ENCODE measurements around the gene SSC4D.
"Not testable (repeated sequence)": the region's sequence is repeated elsewhere in the genome, so short reads cannot be mapped to it uniquely, and the experiment has no call there.

Gene SSC4D

DNA sequence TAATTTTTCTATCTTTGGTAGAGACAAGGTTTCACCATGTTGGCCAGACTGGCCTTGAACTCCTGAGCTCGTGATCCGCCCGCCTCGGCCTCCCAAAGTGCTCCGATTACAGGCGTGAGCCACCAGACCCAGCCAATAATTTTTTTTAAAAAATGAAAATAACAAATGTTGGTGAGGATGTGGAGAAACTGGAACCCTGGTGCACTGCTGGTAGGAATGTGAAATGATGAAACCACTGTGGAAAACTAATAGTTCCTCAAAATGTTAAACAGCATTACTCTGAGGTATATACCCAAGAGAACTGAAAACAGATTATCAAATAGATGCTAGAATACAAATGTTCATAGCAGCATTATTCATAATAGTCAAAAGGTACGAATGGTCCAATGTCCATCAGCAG, 27.7 kb downstream of the SSC4D start:
- DNase-seq: no peak

GRCh38 chr7:76380623-76380966, 28.9 kb downstream of the SSC4D start:
- DNase-seq: peak; percentile 26

- peak; percentile 69 for DNase-seq
These were observed 32.1 kb downstream of the SSC4D start for GRCh38 chr7:76377186-76377918.

- DNase-seq: no peak
These were observed 34.2 kb downstream of the SSC4D start for GRCh38 chr7:76375251-76375650.

DNA sequence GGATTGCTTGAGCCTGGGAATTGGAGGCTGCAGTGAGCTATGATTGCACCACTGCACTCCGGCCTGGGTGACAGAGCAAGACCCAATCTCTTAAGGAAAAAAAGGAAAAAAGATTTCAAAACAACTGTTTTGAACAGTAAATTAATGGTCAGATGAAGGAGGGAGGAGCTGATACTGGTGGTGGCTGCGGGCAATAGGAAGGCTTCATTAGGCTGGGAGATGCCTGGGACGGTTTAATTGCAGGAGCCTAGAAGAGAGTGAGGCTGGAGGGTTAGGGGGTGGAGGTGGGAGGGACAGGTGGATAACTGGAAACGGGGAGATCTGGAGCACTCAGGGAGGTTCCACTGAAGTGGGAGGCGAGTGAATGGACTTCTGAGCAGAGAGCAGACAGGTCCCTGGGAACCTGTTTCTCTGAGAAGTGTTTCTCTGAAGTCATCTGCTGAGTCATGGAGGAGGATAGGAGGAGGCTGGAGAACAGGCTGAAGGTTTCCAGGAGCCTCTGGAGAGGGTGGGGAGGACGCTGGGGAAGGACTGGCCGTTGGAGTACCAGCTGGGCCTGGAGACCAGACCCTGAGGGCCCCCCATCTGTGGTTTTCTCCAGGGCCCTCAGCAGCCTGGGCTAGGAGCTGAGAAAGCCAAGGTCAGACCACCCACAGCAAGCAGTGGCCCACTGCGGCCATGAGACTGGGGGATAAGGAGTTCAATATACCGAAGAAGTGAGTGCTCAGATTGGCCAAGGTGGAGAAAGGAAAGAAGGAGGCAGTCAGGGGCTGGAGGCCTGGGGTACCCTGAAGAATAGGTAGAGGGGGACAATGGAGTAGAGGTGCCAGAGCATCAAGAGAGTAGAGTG, 36.3 kb downstream of the SSC4D start:
- peak; percentile 64 for DNase-seq

DNA sequence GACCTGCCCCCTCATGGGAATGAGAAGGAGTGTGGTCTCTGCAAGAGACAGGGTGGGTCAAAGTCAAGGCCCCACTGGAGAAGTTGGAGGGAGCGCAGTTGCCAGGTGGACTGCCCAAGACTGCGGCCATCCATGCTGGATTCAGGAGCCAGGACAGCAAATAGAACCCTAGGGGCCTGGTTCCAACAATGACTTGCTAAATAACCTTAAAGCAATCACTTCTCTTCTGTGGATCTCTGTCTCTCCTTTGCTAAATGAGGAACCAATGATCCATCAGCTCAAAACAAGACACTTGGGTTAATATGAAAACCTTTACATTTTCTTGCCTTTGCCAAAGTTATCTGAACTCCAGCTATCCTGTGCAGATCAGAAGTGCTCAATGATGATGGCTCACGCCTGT, 38.1 kb downstream of the SSC4D start:
- DNase-seq: no peak

DNA sequence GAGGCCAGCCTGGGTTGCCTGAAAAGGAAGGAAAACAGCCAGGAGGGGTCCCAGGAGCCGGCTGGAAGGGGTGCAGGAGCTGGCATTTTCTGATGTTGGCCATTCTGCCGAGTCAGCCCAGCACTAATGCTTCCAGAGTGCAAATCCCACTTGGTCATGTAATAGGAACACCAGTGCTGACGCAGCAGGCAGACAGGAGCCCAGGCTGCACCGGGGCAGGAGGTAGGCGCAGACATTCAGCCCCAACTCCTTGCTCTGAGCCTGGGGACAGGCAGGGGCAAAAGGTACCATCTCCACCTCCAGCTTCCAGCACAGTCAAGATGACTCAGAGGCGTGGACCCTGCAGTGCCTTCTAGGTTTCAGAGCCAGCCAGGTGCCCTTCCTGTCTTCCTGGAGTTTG, 40.5 kb downstream of the SSC4D start:
- DNase-seq: no peak

DNA sequence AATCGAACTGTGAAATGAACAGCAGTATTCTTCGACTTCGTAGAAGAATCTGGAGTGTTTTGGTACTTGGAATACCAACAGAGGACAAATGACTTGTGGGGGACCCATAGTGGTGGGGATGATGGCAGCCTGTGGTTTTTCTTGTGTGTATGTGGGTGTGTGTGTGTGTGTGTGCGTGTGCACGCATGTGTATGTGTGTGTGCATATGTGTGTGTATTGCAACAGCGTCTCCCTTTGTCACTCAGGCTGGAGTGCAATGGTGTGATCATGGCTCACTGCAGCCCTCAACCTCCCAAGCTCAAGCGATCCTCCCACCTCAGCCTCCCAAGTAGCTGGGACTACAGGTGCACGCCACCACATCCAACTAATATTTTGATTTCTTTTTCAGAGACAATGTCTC, 41.3 kb downstream of the SSC4D start:
- DNase-seq: no peak

DNA sequence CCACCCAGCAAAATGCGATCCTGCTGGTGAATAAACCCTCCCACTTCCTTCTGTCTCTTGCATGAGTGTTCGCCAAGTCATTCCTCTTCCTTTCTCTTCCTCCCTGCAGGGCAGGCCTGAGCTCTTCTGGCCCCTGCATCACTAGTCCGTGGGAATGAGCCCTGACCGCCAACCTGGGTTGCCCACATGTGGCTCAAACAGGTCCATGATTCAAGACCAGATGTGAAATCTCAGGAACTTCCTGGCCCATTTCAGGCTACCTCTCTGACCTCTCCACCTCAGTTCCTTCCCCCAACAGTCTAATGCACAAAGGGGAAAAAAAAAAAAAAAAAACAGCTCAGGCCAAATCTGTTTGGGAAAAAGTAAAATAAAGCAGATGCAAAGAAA, 45.3 kb downstream of the SSC4D start:
- DNase-seq: peak; percentile 64

GRCh38 chr7:76363754-76364153, 45.7 kb downstream of the SSC4D start:
- DNase-seq: not testable (repeated sequence)

DNA sequence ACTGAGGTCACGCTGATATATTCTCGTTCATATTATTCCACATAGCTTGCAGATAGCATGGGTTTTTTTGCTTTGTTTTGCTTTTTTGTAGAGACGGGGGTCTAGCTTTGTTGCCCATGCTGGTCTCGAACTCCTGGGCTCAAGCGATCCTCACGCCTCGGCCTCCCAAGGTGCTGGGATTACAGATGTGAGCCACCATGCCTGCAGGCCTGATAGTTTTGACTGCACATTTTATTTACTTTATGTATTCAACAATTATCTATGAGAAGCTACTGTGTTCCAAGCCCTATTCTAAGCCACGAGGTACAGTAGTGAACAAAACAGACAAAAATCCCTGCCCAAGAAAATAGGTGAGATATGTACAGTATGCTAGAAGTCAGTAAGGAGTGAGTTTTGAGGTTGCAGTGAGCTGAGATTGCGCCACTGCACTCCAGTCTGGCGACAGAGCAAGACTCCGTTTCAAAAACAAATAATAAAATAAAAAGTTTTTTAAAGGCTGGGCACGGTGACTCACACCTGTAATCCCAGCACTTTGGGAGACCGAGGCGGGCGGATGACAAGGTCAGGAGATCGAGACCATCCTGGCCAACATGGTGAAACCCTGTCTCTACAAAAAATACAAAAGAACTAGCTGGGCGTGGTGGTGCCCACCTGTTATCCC, 49.4 kb downstream of the SSC4D start:
- peak; percentile 18 for DNase-seq

DNA sequence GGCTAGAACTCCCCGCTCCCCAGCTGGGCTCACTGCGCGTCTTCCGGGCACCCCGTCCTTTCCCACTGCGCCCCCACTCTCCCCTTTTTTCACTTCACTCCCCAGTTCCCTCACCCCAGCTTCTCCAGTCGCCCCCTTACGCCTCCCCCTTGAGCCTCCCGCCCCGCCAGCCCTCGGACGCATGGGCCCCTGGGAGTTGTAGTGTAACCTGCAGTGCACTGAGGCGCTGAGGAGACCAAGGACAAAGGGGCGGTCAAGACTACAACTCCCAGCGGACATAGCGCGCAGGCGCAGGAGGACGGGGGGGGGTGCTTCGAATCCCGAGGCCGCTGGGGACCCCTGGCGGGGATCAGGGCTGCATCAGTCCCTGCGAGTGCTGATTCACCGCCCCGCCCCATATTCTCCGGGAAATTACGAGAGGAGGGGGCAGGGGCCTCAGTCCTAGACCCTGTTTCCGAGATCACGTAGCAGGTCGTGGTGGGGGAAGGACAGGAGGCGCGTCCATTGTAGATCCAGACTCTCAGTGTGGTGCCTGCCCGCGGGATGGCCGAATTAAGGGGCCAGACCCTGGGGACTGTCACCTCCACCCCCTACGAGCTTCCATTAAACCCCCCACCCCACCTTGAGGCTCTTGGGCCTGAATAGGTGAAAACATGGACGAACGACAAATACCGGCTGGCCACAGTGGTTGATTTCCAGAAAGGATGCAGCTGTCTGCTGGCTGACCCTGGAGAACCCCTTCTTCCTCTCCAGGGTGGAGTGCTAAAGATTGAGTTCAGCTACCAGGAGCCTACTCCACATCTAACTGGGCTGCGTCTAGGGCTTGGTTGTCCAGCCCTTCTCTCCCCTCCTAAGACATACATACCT, 50.2 kb downstream of the SSC4D start:
- peak; percentile 99 for DNase-seq

DNA sequence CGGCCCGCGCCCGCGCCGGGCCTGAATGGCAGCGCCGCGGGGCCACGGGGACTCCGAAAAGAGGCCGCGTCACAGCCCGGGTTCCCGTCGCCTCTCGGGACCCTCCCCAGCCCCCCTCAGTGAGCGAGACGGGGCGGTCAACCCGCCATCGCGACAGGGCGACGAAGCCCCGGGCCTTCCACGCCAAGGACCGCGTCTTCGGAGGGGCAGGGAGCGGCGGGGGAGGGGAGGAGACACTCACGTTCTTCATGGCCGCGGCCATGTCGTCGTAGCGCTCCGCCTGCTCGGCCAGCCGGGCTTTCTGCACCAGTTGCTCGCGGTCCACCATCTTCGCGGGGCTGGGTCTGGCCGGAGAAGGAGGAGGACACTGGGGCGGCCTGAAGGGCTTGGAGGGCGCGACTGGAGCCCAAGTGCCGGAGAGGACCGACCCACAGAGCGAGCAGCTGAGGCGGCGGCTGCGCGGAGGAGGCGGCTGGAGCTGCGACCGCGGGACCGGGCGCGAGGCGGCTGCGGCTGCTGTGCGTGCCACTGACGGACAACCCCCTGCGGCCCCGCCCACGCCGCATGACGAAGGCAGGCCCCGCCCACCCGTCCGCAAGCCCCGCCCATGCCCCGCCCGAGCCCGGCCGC, 50.9 kb downstream of the SSC4D start, which contains the start of gene YWHAG:
Gene YWHAG (minus strand): TSS at position 511 of the 630 bp plus-strand sequence. CDS start 183 bp downstream, at position 328.
- DNase-seq: peak; percentile 88

GRCh38 chr7:76358011-76358480, 51.5 kb downstream of the SSC4D start:
- peak; percentile 39 for DNase-seq

GRCh38 chr7:76357475-76358010, 52.0 kb downstream of the SSC4D start:
- no peak for DNase-seq

- peak; percentile 43 for DNase-seq
These were observed 52.7 kb downstream of the SSC4D start for GRCh38 chr7:76356823-76357222.

DNA sequence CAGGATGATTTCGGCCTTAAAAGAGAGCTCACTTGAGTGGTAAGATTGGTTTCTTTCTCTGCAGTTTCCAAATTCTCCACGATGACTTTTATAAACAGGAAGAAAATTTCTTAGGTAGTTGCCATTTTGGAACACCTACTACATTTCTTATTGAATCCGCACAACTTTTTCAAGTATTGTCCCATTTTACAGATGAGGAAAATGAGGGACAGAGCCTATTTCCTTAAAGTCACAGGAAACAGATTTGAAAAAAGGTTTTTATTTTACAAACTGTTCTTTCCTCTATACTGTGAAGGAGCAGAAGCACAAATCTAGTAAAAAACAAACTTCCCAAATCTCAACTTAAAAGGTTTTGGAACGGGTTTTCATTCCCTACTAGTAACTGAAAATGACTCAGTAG, 53.4 kb downstream of the SSC4D start:
- DNase-seq: no peak

DNA sequence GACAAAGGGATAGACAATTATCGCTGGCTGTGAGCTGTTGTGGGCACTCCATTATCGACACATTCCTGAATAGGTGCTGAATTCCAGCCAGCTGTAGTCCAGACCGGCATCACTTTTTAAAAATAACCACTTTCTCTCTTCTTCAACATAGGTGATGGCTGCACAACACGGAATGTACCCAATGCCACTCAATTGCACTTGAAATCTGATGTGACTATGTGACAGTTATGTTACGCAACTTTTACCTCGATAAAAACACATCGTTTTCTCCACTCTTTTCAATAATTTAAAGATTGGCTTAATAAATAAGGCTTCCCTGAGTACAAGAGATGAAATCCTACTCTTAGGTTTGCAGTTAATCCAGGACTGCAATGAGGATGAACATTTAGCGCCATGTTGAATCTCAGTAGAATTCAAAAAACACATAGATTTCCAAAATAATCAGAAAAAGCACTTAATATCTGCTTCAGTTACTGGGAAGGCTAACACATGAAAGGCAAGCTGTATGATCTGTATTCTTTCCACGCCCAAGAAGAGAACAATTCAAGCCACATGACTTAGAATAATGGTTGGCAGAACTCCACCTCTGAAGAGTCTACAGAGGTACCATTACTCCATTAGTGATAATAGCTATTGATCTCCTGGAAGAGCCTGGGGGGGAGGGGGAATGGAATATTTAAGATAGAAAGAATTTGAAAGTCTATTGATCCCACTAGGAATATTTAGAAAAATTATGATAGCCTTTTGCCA, 54.3 kb downstream of the SSC4D start:
- DNase-seq: no peak

GRCh38 chr7:76354516-76354915, 55.0 kb downstream of the SSC4D start:
- DNase-seq: no peak

GRCh38 chr7:76353744-76354143, 55.8 kb downstream of the SSC4D start:
- no peak for DNase-seq

DNA sequence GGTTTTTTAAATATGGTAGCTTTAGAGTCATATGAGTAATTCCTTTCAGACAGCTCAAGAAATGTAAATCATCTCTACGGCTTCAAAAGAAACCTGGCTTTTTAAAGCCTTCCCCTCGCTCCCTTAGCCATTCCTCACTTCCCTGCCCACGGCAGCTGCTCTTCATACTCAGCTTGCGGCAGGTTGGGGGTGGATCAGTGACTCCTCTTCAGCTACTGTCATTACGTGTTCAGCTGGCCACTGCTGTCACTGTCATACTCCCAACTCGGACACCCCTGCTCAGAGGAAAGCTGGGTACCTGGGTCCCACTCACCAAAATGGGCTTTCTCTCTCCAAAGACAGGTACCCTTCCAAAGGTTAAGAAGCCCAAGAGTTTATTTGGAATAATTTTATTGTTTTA, 57.3 kb downstream of the SSC4D start:
- DNase-seq: peak; percentile 35

Data from fibroblast of skin of right biceps (primary cell).